DMS79 treated with DMSO at 0.1 percent for 48 hours (cell line): ENCODE measurements around the gene PRKCA.

Source experiments
- DNase-seq: peaks from one replicate; lab custom pipeline; 2025; lab: John Stamatoyannopoulos, UW

PRKCA gene

DNA sequence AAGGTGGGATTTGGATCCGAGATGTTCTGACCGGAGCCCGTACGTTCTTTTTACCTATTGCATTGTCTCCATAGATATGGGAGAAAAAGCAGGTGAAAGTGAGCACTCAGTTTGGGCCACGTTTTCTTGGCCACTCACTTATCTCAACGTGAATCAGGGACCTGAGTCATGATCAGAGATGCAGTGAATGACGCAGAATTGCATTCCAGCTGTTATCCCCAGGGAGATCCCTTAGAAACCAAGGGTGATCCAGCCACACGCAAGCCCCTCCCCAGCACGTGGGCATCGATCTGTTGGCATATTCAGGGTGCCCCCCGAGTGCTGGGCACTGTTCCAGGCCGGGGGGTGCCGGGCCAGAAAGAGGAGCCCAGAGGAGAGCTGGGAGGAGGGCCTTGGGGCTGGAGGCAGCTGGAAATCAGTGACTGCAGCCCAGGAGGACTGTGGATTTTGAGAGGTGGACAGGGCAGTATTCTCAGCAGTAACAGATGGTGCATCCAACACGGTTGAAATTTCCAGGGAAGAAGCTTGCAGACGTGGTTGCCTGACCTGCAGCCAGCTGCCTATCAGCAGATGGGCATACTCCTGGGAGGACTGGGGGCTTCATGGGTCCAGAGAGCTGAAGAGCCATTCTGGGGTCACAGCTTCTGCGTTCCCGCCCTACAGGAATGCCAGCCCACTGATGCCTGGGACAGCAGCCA, 445.3 kb downstream of the PRKCA start:
- DNase-seq, result no peak

DNA sequence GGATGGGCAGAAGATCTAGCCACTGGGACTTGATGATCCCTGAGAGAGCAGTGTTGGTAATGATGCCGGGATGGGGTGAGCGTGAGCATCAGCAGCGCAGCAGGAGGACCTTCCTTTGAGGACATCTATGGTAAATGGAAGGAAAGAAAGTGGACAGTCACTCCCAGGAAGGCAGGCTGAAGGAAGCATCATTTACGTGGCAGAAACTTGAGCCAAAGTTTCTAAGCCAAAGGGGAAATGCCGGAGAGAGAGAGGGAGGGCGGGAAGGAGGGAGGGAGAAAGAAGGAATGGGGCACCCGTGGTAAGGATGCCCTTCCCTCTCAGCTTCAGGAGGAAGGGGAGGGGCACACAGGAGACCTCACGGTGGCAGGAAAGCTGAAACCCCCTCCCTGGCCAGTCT, 446.2 kb downstream of the PRKCA start:
- no peak for DNase-seq

DNA sequence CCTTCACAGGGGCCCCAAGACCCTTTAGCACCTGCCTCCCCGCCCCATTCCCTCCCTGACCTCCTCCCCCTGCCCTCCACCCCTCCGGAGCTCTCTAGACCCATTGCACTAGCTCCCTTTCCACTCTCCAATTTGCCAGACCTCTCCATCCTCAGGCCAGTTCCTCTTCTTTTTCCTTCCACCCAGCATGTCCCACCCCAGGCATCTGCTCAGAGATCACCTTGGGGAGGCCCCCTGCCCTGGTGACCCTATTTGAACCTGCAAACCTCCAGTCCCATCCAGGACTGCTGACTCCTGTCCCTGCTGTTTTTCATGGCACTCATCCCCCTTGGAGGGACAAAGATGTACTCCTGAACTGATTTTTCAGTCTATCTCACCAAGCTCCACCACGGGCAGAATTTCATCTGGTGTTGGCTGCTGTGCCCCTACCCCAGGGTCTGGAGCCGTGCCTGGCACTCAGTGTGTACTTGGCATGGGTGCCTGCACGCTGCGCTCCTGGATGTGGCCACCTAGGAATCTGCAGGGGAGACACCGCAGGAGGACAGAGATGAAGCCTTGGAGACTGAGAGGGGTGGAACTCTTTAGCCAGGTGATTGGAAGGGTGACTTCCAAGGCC, 446.9 kb downstream of the PRKCA start:
- no peak for DNase-seq

DNA sequence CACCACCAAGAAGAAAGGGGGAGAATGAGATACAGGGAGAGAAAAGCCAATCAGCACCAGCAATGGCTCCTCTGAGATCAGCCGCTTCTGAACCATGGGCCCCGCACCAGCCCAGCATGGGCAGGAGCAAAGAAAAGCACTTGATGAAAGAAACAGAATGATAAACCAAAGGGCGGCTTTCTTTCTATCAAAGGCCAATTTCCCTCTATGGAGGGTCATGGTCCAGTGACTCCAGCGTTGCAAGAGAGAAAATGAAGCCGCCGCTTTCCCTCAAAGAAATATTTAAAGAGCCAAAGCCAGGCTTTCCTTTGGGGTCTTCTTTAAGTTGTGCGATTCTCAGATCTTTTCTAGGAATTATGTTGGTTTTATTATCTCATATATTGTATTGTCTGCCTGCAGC, 447.7 kb downstream of the PRKCA start:
- no peak for DNase-seq

DNA sequence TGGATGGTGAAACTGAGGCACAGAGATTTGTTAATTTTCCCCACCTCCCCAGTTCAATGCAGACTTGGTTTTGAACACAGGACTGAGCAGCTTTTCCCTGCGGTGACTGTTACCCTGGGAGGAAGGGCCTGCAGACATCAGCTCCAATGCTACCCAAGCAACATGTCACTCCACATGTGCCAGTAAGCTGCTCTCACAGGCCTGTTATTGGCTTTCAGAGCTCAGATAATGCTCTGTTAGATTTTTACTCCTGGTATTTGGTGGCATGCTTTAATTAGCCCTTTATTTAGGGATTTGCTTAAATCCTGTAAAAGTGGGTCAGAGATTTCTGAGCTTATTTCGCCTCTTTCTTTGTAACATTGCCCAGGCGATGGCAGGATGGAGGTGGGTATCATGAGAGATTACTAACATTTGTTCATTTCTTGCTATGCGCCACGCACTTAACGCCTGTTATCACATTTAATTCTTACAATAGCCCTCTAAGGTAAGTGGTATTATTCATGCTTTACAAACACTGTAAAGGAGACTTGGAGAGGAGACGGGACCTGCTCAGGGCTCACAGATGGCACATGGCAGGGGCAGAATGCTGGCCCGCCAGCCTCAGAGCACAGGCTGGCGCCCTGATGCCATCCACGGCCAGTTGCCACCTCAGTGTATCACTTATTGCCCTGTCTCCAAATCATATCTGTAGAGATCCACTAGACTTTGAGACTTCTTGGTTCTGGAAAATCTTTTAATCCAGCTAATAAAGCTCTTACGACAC, 448.5 kb downstream of the PRKCA start:
- peak; percentile 9 for DNase-seq

DNA sequence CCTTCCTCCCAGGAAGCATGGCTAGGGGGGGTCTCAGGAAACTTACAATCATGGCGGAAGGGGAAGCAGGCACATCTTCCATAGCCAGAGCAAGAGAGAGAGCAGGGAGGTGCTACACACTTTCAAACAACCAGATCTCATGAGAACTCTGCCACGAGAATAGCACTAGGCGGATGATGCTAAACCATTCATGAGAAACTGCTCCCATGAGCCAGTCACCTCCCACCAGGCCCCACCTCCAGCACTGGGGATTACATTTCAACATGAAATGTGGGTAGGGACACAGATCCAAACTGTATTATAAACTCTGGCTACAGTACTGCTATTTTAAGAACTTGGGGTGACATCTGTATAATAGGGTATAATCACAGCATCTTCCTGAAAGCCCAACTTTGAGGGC, 449.4 kb downstream of the PRKCA start:
- no peak for DNase-seq

DNA sequence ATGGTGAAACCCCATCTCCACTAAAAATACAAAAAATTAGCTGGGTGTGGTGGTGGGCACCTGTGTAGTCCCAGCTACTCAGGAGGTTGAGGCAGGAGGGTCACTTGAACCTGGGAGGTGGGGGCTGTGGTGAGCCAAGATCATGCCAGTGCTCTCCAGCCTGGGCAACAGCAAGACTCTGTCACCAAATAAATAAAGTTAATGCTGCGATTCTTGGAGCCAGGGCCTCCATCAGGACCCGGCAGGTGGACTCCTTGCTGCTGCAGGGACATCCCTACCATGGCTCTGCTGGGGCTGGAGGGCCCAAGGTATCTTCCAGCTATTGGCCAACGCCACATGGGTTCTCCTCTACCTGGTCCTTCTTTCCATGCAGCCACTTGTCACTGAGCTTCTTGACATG, 450.0 kb downstream of the PRKCA start:
- DNase-seq, result no peak

DNA sequence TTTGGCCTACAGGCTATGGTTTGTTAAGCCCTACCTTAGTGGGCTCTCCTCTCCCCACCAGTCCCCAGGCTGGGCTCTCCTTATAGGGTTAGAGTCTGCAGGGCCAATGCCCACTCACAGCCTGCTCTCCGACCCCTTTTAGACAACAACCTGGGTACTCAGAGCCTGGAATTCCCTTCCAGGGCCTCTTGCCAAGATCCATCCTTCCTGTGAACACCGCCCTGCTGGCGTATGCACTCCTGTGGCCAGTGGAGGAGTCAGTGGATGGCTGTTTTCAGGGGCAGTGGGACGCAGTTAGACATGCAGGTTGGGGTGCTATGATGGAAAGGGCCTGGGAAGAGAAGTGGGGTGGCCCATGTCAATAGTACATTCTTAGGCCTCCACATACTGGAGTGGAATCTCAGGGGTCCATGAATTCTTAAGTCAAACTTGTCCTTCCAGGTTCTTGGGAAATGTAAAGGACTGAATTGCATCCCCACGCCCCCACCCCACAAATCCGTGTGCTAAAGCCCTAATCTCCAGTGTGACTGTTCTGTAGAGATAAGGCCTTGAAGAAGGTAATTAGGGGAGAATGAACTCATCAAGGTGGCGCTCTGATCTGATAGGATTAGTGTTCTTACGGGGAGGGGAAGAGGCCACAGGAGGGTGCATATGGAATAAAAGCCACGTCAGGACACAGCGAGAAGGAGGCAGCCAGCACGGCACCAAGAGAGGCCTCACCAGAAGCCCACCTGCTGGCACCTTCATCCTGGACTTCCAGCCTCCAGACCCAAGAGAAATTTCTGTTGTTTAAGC, 450.9 kb downstream of the PRKCA start:
- DNase-seq, result no peak

DNA sequence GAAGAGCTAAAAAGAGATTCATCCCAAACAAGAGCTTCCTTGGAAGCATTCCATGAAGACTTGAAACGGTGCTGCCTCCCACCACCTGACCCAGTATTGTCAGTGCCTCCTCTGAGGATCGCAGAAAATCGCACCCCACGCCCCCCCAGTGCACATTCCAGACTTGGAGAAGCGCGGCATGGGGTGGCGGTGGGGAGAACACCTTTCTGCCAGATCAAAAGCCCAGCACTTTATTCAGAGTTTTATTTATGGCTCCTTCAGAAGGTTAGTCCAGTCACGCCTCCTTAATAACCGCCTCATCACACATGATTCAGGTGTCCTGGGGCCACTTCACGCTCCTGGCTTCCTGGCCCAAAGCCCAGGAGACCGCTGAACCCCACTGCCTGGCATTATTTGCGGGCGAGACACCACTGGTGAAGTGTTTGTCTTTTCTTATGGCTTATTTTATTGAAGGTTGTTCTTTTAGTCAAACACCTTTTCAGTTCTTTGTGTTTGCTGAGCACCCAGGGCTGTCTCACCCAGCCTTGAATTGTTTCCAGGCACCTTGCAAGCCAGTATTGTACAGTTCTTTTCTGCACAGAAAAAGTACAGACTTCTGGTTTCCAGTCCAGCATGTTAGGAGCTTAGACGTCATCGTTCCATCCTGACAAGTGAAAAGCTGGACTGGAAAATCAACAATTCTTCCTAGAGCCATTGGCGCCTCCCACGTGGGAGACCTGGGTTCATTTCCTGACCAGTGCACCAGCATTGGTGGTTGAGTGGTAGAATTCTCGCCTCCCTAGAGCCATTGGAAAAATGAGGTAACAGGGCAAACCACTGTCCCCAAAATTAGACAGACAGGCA, 452.9 kb downstream of the PRKCA start:
- peak; percentile 71 for DNase-seq

DNA sequence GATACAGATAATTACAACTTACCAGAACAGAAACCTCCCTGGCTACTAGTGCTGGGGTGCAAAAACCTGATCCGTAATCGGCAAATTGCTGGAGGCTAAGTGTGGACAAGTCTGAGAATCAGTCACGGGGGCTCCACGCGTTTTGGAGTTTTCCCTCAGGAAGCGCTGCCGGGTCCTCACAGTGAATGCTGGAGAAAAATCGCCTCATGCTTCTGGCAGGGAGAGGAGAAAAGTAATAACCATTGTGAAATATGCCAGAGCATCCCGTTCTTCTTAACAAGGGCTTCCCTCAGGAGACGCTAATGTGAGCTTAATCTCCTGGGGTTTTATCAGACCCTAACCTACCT, 453.5 kb downstream of the PRKCA start:
- no peak for DNase-seq

DNA sequence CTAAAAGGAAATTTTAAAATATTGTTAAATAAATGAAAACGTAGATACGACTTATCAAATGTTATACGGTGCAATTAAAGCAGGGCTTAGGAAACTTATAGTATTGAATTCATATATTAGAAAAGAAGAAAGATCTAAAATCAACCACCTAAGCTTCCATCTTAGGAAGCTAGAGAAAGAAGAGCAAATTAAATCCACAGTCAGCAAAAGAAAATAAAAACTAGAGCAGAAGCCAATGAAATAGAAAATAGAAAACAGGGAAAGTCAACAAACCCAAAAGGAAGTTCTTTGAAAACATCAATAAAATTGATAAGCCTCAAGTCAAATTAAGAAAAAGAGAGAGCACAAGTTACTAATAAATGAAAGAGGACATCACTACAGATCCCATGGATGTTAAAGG, 457.9 kb downstream of the PRKCA start:
- DNase-seq, result no peak

DNA sequence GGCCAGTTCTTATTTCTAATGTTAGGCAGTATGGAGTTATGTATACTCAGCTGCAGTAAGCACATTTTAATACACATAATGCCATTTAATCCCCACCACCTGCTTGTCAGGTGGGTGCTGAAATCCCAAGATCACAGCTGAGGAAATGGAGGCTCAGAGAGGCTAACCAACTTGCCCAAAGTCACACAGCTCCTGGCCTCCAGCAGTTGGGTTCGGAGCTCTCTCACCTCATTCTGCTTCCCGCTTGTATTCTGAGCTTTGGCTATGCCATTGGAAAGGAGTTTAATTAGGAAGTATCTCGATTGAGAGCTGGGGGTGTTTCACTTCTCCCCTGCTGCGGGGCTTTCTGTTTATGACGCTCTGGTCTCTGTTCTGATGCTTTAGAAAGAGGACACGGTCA, 459.9 kb downstream of the PRKCA start:
- no peak for DNase-seq

DNA sequence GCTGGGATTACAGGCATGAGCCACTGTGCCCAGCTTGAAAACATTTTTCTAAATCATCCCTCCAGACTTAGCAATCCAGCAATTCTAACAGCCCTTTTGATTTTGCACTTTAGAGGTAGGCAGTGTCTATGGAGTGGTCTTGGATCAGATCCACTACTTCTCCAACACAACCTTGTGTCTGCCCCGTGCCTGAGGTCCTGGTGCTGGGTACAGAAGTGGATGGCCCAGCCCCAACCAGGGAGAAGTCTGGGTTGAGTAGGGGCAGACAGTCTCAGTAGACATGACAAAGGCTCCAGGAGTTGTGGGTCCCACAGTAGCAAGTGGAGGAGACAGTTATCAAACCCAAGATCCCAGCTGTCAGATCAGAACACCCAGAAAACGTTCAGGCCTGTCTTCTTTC, 460.6 kb downstream of the PRKCA start:
- DNase-seq, result no peak

DNA sequence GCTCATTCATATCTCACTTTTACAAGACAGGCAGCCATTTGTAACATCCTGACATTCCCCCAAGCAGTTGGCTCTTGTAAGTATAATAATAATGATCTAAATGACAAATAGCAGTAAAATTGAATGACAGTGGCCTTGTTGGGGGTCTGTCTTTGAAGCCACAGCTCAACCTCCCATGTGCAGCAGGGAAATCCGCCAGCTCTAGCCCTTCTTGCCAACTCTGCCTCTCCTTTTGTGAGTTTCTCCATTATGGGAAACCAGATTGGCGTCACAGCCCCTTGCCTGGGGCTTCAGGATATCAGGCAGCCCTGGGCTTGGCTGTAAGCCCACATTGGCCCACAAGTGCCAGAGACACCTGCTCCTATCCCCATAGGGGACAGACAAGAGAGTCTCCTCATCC, 462.1 kb downstream of the PRKCA start:
- DNase-seq, result peak; percentile 62

DNA sequence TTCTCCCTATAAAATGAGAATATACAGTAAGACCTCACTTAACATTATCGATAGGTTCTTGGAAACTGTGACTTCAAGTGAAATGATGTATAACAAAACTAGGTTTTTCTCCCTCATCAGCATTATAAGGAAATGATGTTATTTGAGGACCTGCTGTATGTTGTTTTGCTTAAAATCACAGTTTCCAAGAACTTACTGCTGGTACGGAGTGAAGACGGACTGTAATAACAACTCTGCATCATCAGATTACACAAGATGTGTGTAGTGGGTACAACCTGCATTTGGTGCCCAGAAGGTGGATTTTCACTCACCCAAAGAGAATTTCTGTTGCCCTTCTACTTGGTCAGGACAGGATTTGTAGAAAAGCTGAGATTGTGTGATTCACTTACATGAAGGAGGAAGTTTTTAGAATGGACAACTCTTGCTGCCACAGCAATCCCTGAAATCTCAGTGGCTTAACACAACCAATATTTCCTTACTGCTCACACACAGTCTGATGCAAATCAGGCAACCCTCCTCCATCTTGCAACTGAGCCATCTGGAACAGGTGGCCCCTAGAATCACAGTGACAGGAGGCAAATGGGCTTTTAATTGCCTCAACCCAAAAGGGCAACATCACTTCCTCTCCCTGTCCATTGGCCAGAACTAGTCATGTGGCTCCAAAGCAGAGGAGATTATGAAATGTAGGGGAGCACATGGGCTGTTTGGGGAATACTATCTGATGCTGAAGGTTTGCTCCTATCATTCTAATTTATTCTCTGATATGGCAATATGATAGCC, 464.9 kb downstream of the PRKCA start:
- DNase-seq, result no peak

DNA sequence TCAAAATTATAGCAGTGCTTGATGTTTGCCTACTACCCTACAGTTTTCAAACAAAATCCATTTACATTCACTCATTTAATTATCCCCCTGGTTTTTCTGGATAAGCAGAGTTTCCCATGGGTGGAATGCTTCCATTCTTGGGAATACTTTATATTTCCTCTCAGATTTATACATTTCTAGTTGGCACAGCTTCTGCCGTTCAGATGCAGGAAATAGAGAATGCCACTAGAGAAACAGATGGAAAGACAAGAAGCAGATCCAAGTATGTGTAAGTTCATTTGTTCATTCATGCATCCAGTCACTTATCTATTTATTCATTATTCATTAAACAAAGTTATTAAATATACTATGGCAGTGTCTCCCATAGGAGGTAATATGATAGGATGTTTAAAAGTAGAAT, 467.5 kb downstream of the PRKCA start:
- no peak for DNase-seq

DNA sequence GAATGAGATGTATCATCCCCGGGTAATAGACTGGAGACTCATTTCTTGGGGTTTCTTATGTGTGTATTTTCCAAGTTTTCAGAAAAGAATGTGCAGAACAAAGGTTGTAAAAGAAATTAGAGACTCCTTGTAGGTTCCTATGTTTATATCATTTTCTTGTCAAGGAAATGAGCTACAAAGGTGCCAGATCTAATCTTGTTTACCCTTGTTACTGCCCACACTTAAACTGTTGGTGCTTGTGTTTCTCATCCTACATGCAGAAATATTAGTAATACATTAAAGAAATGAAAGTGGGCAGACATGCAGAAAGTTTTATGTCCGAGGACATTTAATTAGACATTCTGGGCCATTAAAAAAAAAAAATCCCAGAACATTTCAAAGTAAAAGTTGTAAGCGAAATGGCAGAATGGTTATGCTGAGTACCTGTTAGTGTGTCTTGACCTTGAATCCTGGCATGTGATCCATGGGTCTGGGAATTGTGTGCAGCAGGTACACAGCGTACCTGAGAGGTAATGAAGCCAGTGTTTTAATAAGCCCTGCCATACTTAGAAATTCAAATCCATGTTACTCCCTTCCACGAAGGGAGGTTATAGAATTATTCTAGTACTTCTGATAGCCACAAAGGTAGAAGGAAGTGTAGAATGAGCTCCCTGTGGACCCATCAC, 469.9 kb downstream of the PRKCA start:
- DNase-seq, result no peak

DNA sequence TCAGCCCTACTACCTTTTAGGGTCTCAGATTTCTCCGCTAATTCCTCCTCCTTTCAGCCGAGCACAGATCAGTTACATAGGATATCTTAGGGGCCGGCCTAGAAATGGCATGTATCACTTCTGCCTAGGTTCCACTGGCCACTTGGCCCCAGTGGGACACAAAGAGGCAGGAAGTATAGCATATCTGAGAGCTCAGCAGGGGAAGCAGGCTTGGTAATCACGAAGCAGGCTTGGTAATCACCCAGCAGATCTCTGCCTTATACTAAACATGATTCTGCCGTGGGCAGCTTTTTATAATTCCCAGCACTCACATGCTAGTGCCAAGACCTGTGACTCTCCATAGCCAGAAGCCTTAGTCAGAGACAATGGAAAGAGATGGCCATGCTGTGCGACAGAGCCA, 472.9 kb downstream of the PRKCA start:
- no peak for DNase-seq

DNA sequence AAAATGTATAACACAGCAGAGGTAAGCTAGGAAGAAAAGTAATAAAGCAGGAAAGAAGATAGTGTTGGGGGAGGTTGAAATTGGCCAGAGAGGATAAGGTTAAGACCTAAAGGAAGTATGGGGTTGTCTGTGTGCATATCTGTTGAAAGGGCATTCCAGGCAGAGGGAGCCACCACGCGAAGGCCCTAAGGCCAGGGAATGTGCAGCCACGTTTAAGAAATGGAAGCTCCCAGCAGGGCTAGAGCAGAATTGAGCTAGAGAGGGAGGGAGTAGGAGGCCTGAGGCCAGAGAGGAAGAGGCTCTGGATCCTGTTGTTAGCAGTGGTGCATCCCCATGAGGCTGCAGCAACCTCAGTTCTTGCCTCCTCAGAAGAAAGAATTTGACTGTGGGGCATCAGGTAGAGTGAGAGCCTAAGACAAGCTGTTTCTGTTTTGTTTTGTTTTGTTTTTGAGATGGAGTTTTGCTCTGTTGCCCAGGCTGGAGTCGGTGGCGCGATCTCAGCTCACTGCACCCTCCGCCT, 473.5 kb downstream of the PRKCA start:
- DNase-seq, result no peak

DNA sequence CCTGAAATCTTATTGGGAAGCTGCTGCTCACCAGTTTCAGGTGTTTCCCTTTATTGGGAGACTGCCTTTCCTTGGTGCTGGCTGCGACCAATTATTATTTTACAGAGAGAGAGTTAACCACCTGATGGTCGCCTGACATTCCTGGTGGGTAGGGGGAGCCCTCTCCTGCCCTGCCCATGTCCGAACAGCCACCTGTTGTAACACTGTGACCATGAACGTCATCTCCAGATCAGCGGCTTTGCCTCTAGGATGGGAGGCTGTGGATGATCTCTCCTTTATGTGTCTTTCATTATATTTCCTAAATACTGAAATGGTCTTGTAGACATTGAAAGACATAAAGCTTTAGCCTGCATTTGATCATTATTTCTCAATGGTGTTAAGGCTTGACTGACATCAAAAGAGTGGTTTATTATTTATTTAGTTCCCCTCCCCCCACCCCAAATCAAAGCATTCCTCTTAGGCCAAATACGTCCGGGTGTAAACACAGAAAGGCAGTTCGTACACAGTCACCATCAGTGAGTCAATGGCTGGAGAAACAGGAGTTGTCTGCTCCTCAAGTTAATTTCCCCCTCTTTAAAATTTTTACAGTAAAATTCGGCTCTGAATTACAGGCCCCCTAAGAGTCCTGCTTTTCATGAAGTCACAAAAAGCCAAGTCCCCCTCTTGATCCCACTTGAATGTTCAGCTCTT, 474.7 kb downstream of the PRKCA start:
- no peak for DNase-seq
